Endothelial cell (in vitro differentiated cells): ENCODE results near the gene PLXNB1. TPM values are rescaled to one million over a fixed set of nuclear protein-coding genes. Genes with fewer than 3 reads are reported as not detected.

Source experiments
- DNase-seq: peaks from one replicate; pipeline ENCODE4 v3.0.0; 2021; ENCODE audit warnings: low spot score
- H3K27ac Mint-ChIP-seq: one replicate; pipeline ENCODE4 v1.8.0; 2021; ENCODE audit warnings: mixed read lengths, inconsistent platforms; ENCODE audit not compliant: unreplicated experiment
- H3K27me3 Mint-ChIP-seq: one replicate; pipeline ENCODE4 v1.8.0; 2021; ENCODE audit warnings: mild to moderate bottlenecking, moderate library complexity, mixed read lengths, inconsistent platforms; ENCODE audit not compliant: unreplicated experiment
- H3K36me3 Mint-ChIP-seq: one replicate; pipeline ENCODE4 v1.8.0; 2021; ENCODE audit warnings: mild to moderate bottlenecking, low read depth, mixed read lengths, inconsistent platforms; ENCODE audit not compliant: unreplicated experiment
- H3K4me1 Mint-ChIP-seq: one replicate; pipeline ENCODE4 v1.8.0; 2021; ENCODE audit warnings: mild to moderate bottlenecking, mixed read lengths, inconsistent platforms; ENCODE audit not compliant: unreplicated experiment
- H3K4me3 Mint-ChIP-seq: one replicate; pipeline ENCODE4 v1.8.0; 2021; ENCODE audit warnings: mild to moderate bottlenecking, mixed read lengths, inconsistent platforms; ENCODE audit not compliant: unreplicated experiment
- H3K9me3 Mint-ChIP-seq: one replicate; pipeline ENCODE4 v1.8.0; 2021; ENCODE audit warnings: mixed read lengths, inconsistent platforms; ENCODE audit not compliant: unreplicated experiment
- CTCF ChIP-seq: fragments of 200-600 bp; sonication (generic); IDR thresholded peaks from one replicate; pipeline ENCODE4 v1.5.0; 2021; ENCODE audit warnings: antibody characterized with exemption; ENCODE audit not compliant: unreplicated experiment
- total RNA-seq: library from RNA; stranded (reverse); fragmentation: NEBNext Ultra II Directional; extraction: Animal tissue kit (Norgen Biotek cat#: 25700); gene quantifications from one replicate; pipeline ENCODE4 v1.2.1, GENCODE V29; 2021; ENCODE audit not compliant: unreplicated experiment

PLXNB1 gene
- total RNA-seq, 1 donor from 2014 or later, result 68.7 TPM

DNA sequence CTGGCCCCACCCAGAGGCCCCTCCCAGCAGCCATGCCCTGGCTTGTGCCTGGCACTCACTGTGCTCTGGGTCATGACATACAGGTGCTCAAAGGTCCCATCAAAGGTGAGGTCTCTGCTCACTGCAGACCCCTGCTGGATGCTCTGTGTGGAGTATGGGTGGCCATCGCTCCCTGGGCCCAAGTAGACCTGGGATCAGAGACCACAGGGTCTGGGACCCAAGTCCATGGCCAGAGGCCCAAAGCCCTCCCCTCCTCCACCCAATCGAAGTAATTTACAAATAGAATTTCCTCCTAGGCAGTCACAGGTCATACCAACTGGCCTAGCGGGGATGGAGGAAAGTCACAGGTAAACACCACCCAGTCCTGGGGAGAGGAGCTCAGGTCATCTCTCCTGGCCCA lies 7.6 kb downstream of the PLXNB1 start:
- Mint-ChIP-seq H3K27ac (no peak overlapping the region), H3K36me3 (peaks cover 18% of the 10 kb centered on the region), H3K9me3 (no peaks in the 10 kb centered on the region), H3K4me1 (peaks cover 13% of the 10 kb centered on the region), H3K27me3 (peaks cover 17% of the 10 kb centered on the region), H3K4me3 (no peak overlapping the region)
- no peak for TF ChIP-seq CTCF
- no peak for DNase-seq

DNA sequence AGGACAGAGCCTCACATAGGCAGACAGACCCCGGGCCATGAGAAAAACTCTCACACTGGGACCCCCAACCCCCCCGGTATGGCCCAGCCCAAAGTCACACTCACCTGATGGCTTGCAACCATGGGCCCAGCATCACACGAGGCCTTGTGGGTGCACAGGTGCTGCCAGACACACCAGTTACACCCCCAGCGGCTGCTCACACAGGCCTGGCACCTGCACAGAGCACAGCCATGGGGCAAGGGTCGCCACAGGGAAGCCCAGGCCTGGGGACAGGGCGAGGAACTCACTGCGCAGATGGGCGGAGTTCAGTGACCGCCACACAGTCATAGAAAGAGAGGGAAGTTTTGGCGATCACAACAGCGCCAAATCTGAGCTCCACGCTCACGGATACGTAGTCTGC lies 9.3 kb downstream of the PLXNB1 start:
- no peak for DNase-seq
- Mint-ChIP-seq H3K4me1 (peaks cover 4% of the 10 kb centered on the region), H3K4me3 (peak overlapping the region; percentile 42), H3K27ac (no peak overlapping the region), H3K36me3 (peaks cover 14% of the 10 kb centered on the region), H3K27me3 (peaks cover 10% of the 10 kb centered on the region), H3K9me3 (no peaks in the 10 kb centered on the region)
- TF ChIP-seq CTCF, result no peak

- DNase-seq, result no peak
- Mint-ChIP-seq H3K4me1 (no peaks in the 10 kb centered on the region), H3K4me3 (no peak overlapping the region), H3K27me3 (peaks cover 8% of the 10 kb centered on the region), H3K36me3 (peaks cover 13% of the 10 kb centered on the region), H3K9me3 (no peaks in the 10 kb centered on the region), H3K27ac (no peak overlapping the region)
- no peak for TF ChIP-seq CTCF
These were observed 10.3 kb downstream of the PLXNB1 start for GRCh38 chr3:48419597-48419996.

GRCh38 chr3:48419149-48419548 lies 10.7 kb downstream of the PLXNB1 start:
- H3K4me1 Mint-ChIP-seq, result no peaks in the 10 kb centered on the region
- no peak overlapping the region for H3K4me3 Mint-ChIP-seq
- no peaks in the 10 kb centered on the region for H3K9me3 Mint-ChIP-seq
- peaks cover 13% of the 10 kb centered on the region for H3K36me3 Mint-ChIP-seq
- no peak for TF ChIP-seq CTCF
- peaks cover 8% of the 10 kb centered on the region for H3K27me3 Mint-ChIP-seq
- DNase-seq, result no peak
- no peak overlapping the region for H3K27ac Mint-ChIP-seq

DNA sequence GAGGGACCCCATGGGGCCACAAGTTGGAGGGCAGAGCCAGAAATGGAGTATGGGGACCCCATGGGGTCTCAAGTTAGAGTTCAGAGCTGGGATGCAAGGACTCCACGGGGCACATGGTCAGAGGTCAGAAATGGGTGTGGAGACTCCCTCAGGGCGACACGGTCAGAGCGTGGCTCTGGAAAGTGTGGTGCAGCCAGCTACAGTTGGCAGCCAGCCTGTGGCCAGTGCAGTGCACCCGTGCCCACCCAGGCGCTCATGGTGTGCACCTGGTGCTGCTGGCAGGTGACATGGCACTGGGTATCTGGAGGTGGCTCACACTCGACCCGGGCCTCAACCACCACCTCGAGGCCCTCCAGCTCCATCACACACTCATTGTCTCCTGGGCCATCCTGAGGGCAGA lies 11.2 kb downstream of the PLXNB1 start:
- no peak for TF ChIP-seq CTCF
- Mint-ChIP-seq H3K4me3 (no peak overlapping the region), H3K27ac (no peak overlapping the region), H3K9me3 (no peaks in the 10 kb centered on the region), H3K4me1 (no peaks in the 10 kb centered on the region), H3K27me3 (peaks cover 8% of the 10 kb centered on the region), H3K36me3 (peaks cover 13% of the 10 kb centered on the region)
- no peak for DNase-seq
